ENCODE data around the gene CTCF.
A peak's percentile ranks its signal among the peaks of the same experiment; 100 is the strongest.

Gene CTCF

GRCh38 chr16:67664258-67664657, 101.9 kb downstream of the CTCF start:
- no peak overlapping the region for H3K27ac ChIP-seq (ENCODE audit: low read length, poor library complexity, severe bottlenecking)
- H3K4me3 ChIP-seq (ENCODE audit: insufficient read depth in 1 of 2, low read depth in 1 of 2, low read length in 2 of 2) = no peak overlapping the region
- no peaks in the 10 kb centered on the region for H3K27me3 ChIP-seq (ENCODE audit: control insufficient read depth in 1 of 2, insufficient read depth in 1 of 2, low read length in 2 of 2)
- no peak overlapping the region for H3K9ac ChIP-seq (ENCODE audit: low read length)
- no peak overlapping the region for H3K4me2 ChIP-seq (ENCODE audit: low read length, poor library complexity, severe bottlenecking)
- H3K18ac ChIP-seq (ENCODE audit: low read depth in 1 of 2, low read length in 2 of 2) = no peak overlapping the region
- H2BK12ac ChIP-seq (ENCODE audit: low read length in 2 of 2) = no peak overlapping the region
- no peak overlapping the region for H3K4ac ChIP-seq (ENCODE audit: low read depth in 1 of 2, low read length in 2 of 2)
- no peaks in the 10 kb centered on the region for H3K9me3 ChIP-seq (ENCODE audit: control insufficient read depth, low read length)
- H2BK120ac ChIP-seq (ENCODE audit: low read depth, low read length) = no peak overlapping the region
- no peak overlapping the region for H2BK15ac ChIP-seq (ENCODE audit: low read depth, poor library complexity, severe bottlenecking)
- peaks cover 6% of the 10 kb centered on the region for H3K79me1 ChIP-seq (replicated peaks; ENCODE audit: low read length, poor library complexity, severe bottlenecking)
- H3K23ac ChIP-seq (ENCODE audit: low read length in 2 of 2) = no peak overlapping the region
- H2AFZ ChIP-seq (ENCODE audit: low read depth, low read length) = no peak overlapping the region
- H3K4me1 ChIP-seq (ENCODE audit: control insufficient read depth, insufficient read depth, low read depth, low read length) = peaks cover 33% of the 10 kb centered on the region
- DNase-seq = no peak
- 94% methylated on average over 4 of the region's 4 CpGs for WGBS
- H3K36me3 ChIP-seq (ENCODE audit: control insufficient read depth in 1 of 2, insufficient read depth in 2 of 2, low read depth in 1 of 2, low read length in 2 of 2) = peaks cover 25 to 27% of the 10 kb centered on the region in 2 experiments
- no peak overlapping the region for H2BK5ac ChIP-seq (ENCODE audit: low read depth, low read length, poor library complexity, severe bottlenecking)
- no peak overlapping the region for H4K91ac ChIP-seq (ENCODE audit: low read length)
- H2AK5ac ChIP-seq (ENCODE audit: low read length, severe bottlenecking) = no peak overlapping the region
- no peak overlapping the region for H3K14ac ChIP-seq (ENCODE audit: low read length in 2 of 2)
- H4K8ac ChIP-seq (ENCODE audit: low read length) = no peak overlapping the region

GRCh38 chr16:67664871-67665270, 102.5 kb downstream of the CTCF start:
- H3K27me3 ChIP-seq (ENCODE audit: control insufficient read depth in 1 of 2, insufficient read depth in 1 of 2, low read length in 2 of 2) = no peaks in the 10 kb centered on the region

GRCh38 chr16:67665598-67665997, 103.3 kb downstream of the CTCF start:
- no peaks in the 10 kb centered on the region for H3K27me3 ChIP-seq (ENCODE audit: control insufficient read depth in 1 of 2, insufficient read depth in 1 of 2, low read length in 2 of 2)
- peak overlapping the region in 1 of 2 experiments; percentile 85 for H3K4me3 ChIP-seq (ENCODE audit: insufficient read depth in 1 of 2, low read depth in 1 of 2, low read length in 2 of 2)
- WGBS = 80% methylated on average over 5 of the region's 5 CpGs
- no peak overlapping the region for H2BK5ac ChIP-seq (ENCODE audit: low read depth, low read length, poor library complexity, severe bottlenecking)
- no peak overlapping the region for H4K8ac ChIP-seq (ENCODE audit: low read length)
- H3K4me1 ChIP-seq (ENCODE audit: control insufficient read depth, insufficient read depth, low read depth, low read length) = peaks cover 29% of the 10 kb centered on the region
- no peak overlapping the region for H2AFZ ChIP-seq (ENCODE audit: low read depth, low read length)
- H3K27ac ChIP-seq (ENCODE audit: low read length, poor library complexity, severe bottlenecking) = no peak overlapping the region
- peak overlapping the region in 1 of 2 experiments; percentile 42 for H3K4ac ChIP-seq (ENCODE audit: low read depth in 1 of 2, low read length in 2 of 2)
- H4K91ac ChIP-seq (ENCODE audit: low read length) = no peak overlapping the region
- no peak overlapping the region for H3K23ac ChIP-seq (ENCODE audit: low read length in 2 of 2)
- H2BK120ac ChIP-seq (ENCODE audit: low read depth, low read length) = no peak overlapping the region
- peak overlapping the region; percentile 93 for H3K9ac ChIP-seq (ENCODE audit: low read length)
- H2AK5ac ChIP-seq (ENCODE audit: low read length, severe bottlenecking) = no peak overlapping the region
- H3K4me2 ChIP-seq (ENCODE audit: low read length, poor library complexity, severe bottlenecking) = peak overlapping the region; percentile 79
- H3K18ac ChIP-seq (ENCODE audit: low read depth in 1 of 2, low read length in 2 of 2) = no peak overlapping the region
- H2BK15ac ChIP-seq (ENCODE audit: low read depth, poor library complexity, severe bottlenecking) = no peak overlapping the region
- H2BK12ac ChIP-seq (ENCODE audit: low read length in 2 of 2) = no peak overlapping the region
- H3K79me1 ChIP-seq (replicated peaks; ENCODE audit: low read length, poor library complexity, severe bottlenecking) = peaks cover 3% of the 10 kb centered on the region
- no peak for DNase-seq
- no peak overlapping the region for H3K14ac ChIP-seq (ENCODE audit: low read length in 2 of 2)
- H3K36me3 ChIP-seq (ENCODE audit: control insufficient read depth in 1 of 2, insufficient read depth in 2 of 2, low read depth in 1 of 2, low read length in 2 of 2) = peaks cover 25 to 27% of the 10 kb centered on the region in 2 experiments
- no peaks in the 10 kb centered on the region for H3K9me3 ChIP-seq (ENCODE audit: control insufficient read depth, low read length)

More at GRCh38 chr16:67664871-67665270, 102.5 kb downstream of the CTCF start:
- Histone ChIP-seq H3K23ac (ENCODE audit: low read length in 2 of 2) (no peak overlapping the region), H3K9ac (ENCODE audit: low read length) (no peak overlapping the region), H4K8ac (ENCODE audit: low read length) (no peak overlapping the region), H2AFZ (ENCODE audit: low read depth, low read length) (no peak overlapping the region), H4K91ac (ENCODE audit: low read length) (no peak overlapping the region), H3K4me3 (ENCODE audit: insufficient read depth in 1 of 2, low read depth in 1 of 2, low read length in 2 of 2) (no peak overlapping the region), H3K4ac (ENCODE audit: low read depth in 1 of 2, low read length in 2 of 2) (no peak overlapping the region), H3K9me3 (ENCODE audit: control insufficient read depth, low read length) (no peaks in the 10 kb centered on the region), H2BK120ac (ENCODE audit: low read depth, low read length) (no peak overlapping the region), H2BK15ac (ENCODE audit: low read depth, poor library complexity, severe bottlenecking) (no peak overlapping the region), H2AK5ac (ENCODE audit: low read length, severe bottlenecking) (no peak overlapping the region), H3K14ac (ENCODE audit: low read length in 2 of 2) (no peak overlapping the region), H3K27ac (ENCODE audit: low read length, poor library complexity, severe bottlenecking) (no peak overlapping the region), H3K4me1 (ENCODE audit: control insufficient read depth, insufficient read depth, low read depth, low read length) (peaks cover 29% of the 10 kb centered on the region), H2BK12ac (ENCODE audit: low read length in 2 of 2) (no peak overlapping the region), H3K79me1 (replicated peaks; ENCODE audit: low read length, poor library complexity, severe bottlenecking) (peaks cover 3% of the 10 kb centered on the region), H3K4me2 (ENCODE audit: low read length, poor library complexity, severe bottlenecking) (no peak overlapping the region), H3K36me3 (ENCODE audit: control insufficient read depth in 1 of 2, insufficient read depth in 2 of 2, low read depth in 1 of 2, low read length in 2 of 2) (peaks cover 25 to 27% of the 10 kb centered on the region in 2 experiments), H3K18ac (ENCODE audit: low read depth in 1 of 2, low read length in 2 of 2) (no peak overlapping the region), H2BK5ac (ENCODE audit: low read depth, low read length, poor library complexity, severe bottlenecking) (no peak overlapping the region)
- DNase-seq = no peak
- WGBS = 97% methylated on average over 7 of the region's 7 CpGs

DNA sequence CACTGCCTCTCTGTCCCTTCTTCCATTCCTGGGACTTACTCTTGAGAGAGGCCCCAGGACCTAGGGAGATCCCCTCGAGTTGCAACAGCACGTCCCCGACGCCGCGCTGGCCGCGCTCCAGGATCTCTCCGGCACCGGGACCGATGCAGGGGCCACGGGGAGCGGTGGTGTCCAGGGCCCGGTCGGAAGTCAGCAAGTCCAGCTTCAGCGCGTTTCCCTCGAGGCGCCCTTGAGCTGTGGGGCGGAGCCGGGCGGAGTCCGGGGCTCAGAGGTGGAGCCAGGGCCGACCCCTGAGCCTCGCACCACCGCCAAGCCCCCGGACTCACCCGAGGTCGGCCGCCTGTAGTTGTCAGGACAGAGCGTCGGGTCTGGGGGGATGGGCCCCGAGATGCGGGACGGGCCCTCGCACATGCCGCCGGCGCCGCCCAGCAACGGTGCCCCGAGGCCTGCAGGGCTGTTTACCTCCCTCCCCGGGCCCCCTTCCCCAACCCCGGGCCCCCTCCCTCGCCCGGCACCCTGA, 103.8 kb downstream of the CTCF start:
- H3K23ac ChIP-seq (ENCODE audit: low read length in 2 of 2) = no peak overlapping the region
- H4K8ac ChIP-seq (ENCODE audit: low read length) = peak overlapping the region; percentile 2
- peak overlapping the region; percentile 79 for H3K4me2 ChIP-seq (ENCODE audit: low read length, poor library complexity, severe bottlenecking)
- H3K36me3 ChIP-seq (ENCODE audit: control insufficient read depth in 1 of 2, insufficient read depth in 2 of 2, low read depth in 1 of 2, low read length in 2 of 2) = peaks cover 25 to 27% of the 10 kb centered on the region in 2 experiments
- H3K4me3 ChIP-seq (ENCODE audit: insufficient read depth in 1 of 2, low read depth in 1 of 2, low read length in 2 of 2) = peak overlapping the region; percentile 73 to 85
- peak; percentile 67 for DNase-seq
- WGBS = 2% methylated on average over 43 of the region's 46 CpGs
- H3K4ac ChIP-seq (ENCODE audit: low read depth in 1 of 2, low read length in 2 of 2) = peak overlapping the region in 1 of 2 experiments; percentile 42
- no peak overlapping the region for H3K27ac ChIP-seq (ENCODE audit: low read length, poor library complexity, severe bottlenecking)
- no peak overlapping the region for H2BK5ac ChIP-seq (ENCODE audit: low read depth, low read length, poor library complexity, severe bottlenecking)
- H3K27me3 ChIP-seq (ENCODE audit: control insufficient read depth in 1 of 2, insufficient read depth in 1 of 2, low read length in 2 of 2) = no peaks in the 10 kb centered on the region
- peak overlapping the region; percentile 26 for H2BK15ac ChIP-seq (ENCODE audit: low read depth, poor library complexity, severe bottlenecking)
- H3K18ac ChIP-seq (ENCODE audit: low read depth in 1 of 2, low read length in 2 of 2) = peak overlapping the region in 1 of 2 experiments; percentile 18
- peaks cover 3% of the 10 kb centered on the region for H3K79me1 ChIP-seq (replicated peaks; ENCODE audit: low read length, poor library complexity, severe bottlenecking)
- no peak overlapping the region for H2BK12ac ChIP-seq (ENCODE audit: low read length in 2 of 2)
- no peak overlapping the region for H2AK5ac ChIP-seq (ENCODE audit: low read length, severe bottlenecking)
- H3K9ac ChIP-seq (ENCODE audit: low read length) = peak overlapping the region; percentile 93
- no peak overlapping the region for H3K14ac ChIP-seq (ENCODE audit: low read length in 2 of 2)
- H2BK120ac ChIP-seq (ENCODE audit: low read depth, low read length) = no peak overlapping the region
- H3K4me1 ChIP-seq (ENCODE audit: control insufficient read depth, insufficient read depth, low read depth, low read length) = peaks cover 26% of the 10 kb centered on the region
- no peak overlapping the region for H4K91ac ChIP-seq (ENCODE audit: low read length)
- peak overlapping the region; percentile 62 for H2AFZ ChIP-seq (ENCODE audit: low read depth, low read length)
- no peaks in the 10 kb centered on the region for H3K9me3 ChIP-seq (ENCODE audit: control insufficient read depth, low read length)

Measured in mesenchymal stem cell (in vitro differentiated cells and primary cell).